Natural killer cell (primary cell): ENCODE results near the gene CEP76. TPM values are rescaled to one million over a fixed set of nuclear protein-coding genes. Genes with fewer than 3 reads are reported as not detected.

Experiments used
- ATAC-seq, 3 donors: fragments of 150-1000 bp in 2 of 3; fragments of 200-7000 bp in 1 of 3; cut with Tn5 transposase; 1 replicate in 1 of 3; 2 replicates in 2 of 3; pipeline ENCODE4 v1.10.0; 2021; ENCODE audit warnings: mild to moderate bottlenecking in 2 of 3, moderate library complexity in 2 of 3
- DNase-seq, 2 donors: peaks; one replicate each; pipeline versions ENCODE4 v3.0.0 to v3.0.0-alpha.2; 2013 to 2021; ENCODE audit warnings: mixed read lengths in 1 of 2
- H3K27ac ChIP-seq: one replicate; pipeline ENCODE4 v1.5.1; 2013; ENCODE audit warnings: mild to moderate bottlenecking, low read length
- H3K27me3 ChIP-seq: one replicate; pipeline ENCODE4 v1.6.1; 2013; ENCODE audit warnings: low read length; ENCODE audit not compliant: control insufficient read depth, insufficient read depth
- H3K36me3 ChIP-seq: one replicate; pipeline ENCODE4 v1.6.1; 2013; ENCODE audit warnings: low read length; ENCODE audit not compliant: control insufficient read depth, insufficient read depth
- H3K4me1 ChIP-seq: one replicate; pipeline ENCODE4 v1.6.1; 2013; ENCODE audit warnings: low read length; ENCODE audit not compliant: control insufficient read depth, insufficient read depth
- H3K4me3 ChIP-seq: one replicate; pipeline ENCODE4 v1.5.1; 2013; ENCODE audit warnings: low read length
- H3K9me3 ChIP-seq: one replicate; pipeline ENCODE4 v1.6.1; 2013; ENCODE audit warnings: low read length; ENCODE audit not compliant: control insufficient read depth, insufficient read depth
- H3K27ac Mint-ChIP-seq, 2 donors: one replicate each; pipeline ENCODE4 v1.8.0; 2022; ENCODE audit warnings: mild to moderate bottlenecking in 2 of 2, mixed read lengths in 2 of 2, moderate library complexity in 1 of 2
- H3K27me3 Mint-ChIP-seq, 2 donors: one replicate each; pipeline ENCODE4 v1.8.0; 2022; ENCODE audit warnings: low read depth in 2 of 2, mixed read lengths in 2 of 2
- H3K36me3 Mint-ChIP-seq: one replicate; pipeline ENCODE4 v1.8.0; 2022; ENCODE audit warnings: mixed read lengths
- H3K4me1 Mint-ChIP-seq, 2 donors: one replicate each; pipeline ENCODE4 v1.8.0; 2022; ENCODE audit warnings: mixed read lengths in 2 of 2
- H3K4me3 Mint-ChIP-seq: one replicate; pipeline ENCODE4 v1.8.0; 2022; ENCODE audit warnings: mild to moderate bottlenecking, moderate library complexity, mixed read lengths
- H3K9me3 Mint-ChIP-seq, 2 donors: one replicate each; pipeline ENCODE4 v1.8.0; 2022; ENCODE audit warnings: mixed read lengths in 2 of 2
- WGBS: methylation state at CpG from one replicate; pipeline ENCODE4 v1.1.7; 2013; ENCODE audit warnings: missing lambda C conversion rate; ENCODE audit not compliant: insufficient coverage; 5-methylcytosine and 5-hydroxymethylcytosine counted together
- intact Hi-C: fragments of 100-400 bp; cut with micrococcal nuclease; formaldehyde crosslinking; loops from one replicate; pipeline ENCODE4 v1.14.2; 2022
- total RNA-seq, 4 donors: library from RNA; stranded (reverse); fragments of 120-200 nt in 1 of 4; gene quantifications; one replicate each; pipeline versions ENCODE4 v1.2.3 to v1.2.4, GENCODE V29; 2013 to 2022
- TF ChIP-seq, protein P1 (sequence below): fragments of 200-600 bp; IDR thresholded peaks from one replicate; pipeline ENCODE4 v1.8.0; 2022; ENCODE audit warnings: antibody characterized with exemption

The CEP76 gene
- total RNA-seq, 3 donors from 2014 or later (not counting 1 experiment from before 2014, with no cell fraction given): 6.4 to 9.8 (median 8.8) TPM

DNA sequence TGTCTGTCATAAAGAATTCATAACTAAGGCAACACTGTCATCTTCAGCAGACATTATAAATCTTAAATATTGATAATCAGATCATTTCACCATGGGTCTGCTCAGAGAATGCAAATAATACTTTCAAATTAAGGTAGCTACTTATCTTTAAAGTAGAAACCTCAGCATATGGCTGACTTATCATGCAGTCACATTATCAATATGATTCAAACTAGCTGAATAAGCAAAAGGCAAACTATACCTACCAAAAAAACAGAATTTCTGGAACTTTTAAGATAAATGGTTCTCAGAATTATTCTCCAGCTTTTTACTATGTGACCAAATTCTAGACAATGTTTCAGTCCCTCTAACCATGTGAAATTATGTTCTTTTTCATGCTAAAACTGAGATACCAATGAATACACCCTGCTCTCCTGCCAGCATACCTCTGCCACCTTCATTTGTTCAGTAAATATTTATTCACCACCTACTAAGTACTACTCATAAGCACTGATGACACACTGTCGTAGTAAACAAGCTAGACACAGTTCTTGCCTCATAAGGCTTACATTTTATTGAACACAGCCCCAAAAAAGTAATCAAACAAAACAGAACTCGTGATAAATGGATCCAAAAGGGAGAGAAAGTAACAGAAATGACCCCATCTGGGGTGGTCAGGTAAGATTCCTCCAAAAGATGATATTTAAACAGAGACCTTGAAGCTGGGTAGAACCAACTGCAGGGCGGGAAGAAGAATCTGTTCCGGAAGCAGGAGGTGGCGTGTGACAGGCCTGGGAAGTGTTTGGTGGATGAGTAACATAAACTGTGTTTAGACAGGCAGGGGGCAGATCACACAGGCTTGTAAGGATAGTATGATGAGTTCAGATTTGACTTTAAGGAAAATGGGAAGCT lies 62.3 kb downstream of the CEP76 start:
- no peak overlapping the region for H3K4me3 Mint-ChIP-seq
- Histone ChIP-seq H3K4me3 (no peak overlapping the region), H3K9me3 (no peaks in the 10 kb centered on the region), H3K4me1 (no peaks in the 10 kb centered on the region), H3K27ac (no peak overlapping the region), H3K36me3 (no peaks in the 10 kb centered on the region), H3K27me3 (no peaks in the 10 kb centered on the region)
- no peaks in the 10 kb centered on the region for H3K9me3 Mint-ChIP-seq
- ATAC-seq: no peak
- intact Hi-C loops: no loop called here
- H3K4me1 Mint-ChIP-seq: peaks cover 0 to 5% of the 10 kb centered on the region in 2 donors
- WGBS: 80% methylated on average over 5 of the region's 5 CpGs
- H3K27ac Mint-ChIP-seq: no peak overlapping the region
- H3K27me3 Mint-ChIP-seq: peaks cover 0 to 10% of the 10 kb centered on the region in 2 donors
- no peak for DNase-seq
- TF ChIP-seq, protein P1, sequence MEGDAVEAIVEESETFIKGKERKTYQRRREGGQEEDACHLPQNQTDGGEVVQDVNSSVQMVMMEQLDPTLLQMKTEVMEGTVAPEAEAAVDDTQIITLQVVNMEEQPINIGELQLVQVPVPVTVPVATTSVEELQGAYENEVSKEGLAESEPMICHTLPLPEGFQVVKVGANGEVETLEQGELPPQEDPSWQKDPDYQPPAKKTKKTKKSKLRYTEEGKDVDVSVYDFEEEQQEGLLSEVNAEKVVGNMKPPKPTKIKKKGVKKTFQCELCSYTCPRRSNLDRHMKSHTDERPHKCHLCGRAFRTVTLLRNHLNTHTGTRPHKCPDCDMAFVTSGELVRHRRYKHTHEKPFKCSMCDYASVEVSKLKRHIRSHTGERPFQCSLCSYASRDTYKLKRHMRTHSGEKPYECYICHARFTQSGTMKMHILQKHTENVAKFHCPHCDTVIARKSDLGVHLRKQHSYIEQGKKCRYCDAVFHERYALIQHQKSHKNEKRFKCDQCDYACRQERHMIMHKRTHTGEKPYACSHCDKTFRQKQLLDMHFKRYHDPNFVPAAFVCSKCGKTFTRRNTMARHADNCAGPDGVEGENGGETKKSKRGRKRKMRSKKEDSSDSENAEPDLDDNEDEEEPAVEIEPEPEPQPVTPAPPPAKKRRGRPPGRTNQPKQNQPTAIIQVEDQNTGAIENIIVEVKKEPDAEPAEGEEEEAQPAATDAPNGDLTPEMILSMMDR: no peak
- no peaks in the 10 kb centered on the region for H3K36me3 Mint-ChIP-seq

DNA sequence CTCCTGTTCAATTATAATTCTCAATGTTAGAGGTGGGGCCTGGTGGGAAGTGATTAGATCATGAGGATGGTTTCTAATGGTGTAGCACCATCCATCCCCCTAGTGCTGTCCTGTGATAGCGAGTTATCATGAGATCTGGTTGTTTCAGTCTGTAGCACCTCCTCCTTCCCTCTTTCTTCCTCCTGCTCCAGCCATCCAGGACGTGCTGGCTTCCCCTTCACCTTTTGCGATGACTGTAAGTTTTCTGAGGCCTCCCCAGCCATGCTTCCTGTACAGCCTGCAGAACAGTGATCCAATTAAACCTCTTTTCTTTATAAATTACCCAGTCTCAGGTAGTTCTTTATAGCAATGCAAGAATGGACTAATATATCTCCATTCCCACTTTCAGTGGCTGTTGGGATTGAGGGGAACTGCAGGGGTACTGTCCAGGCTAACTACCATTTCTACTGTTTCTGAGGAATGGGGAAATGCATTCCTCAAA lies 63.8 kb downstream of the CEP76 start:
- intact Hi-C loops: no loop called here
- Mint-ChIP-seq H3K27ac (no peak overlapping the region), H3K36me3 (no peaks in the 10 kb centered on the region), H3K9me3 (no peaks in the 10 kb centered on the region), H3K27me3 (peaks cover 0 to 10% of the 10 kb centered on the region in 2 donors), H3K4me1 (peaks cover 0 to 5% of the 10 kb centered on the region in 2 donors), H3K4me3 (no peak overlapping the region)
- DNase-seq (no peak), ATAC-seq (no peak)
- no peak overlapping the region for H3K27ac ChIP-seq
- no peaks in the 10 kb centered on the region for H3K27me3 ChIP-seq
- TF ChIP-seq, protein P1: no peak
- WGBS: 80% methylated on average over 3 of the region's 3 CpGs
- H3K36me3 ChIP-seq: no peaks in the 10 kb centered on the region
- no peaks in the 10 kb centered on the region for H3K4me1 ChIP-seq
- H3K9me3 ChIP-seq: no peaks in the 10 kb centered on the region
- H3K4me3 ChIP-seq: no peak overlapping the region

DNA sequence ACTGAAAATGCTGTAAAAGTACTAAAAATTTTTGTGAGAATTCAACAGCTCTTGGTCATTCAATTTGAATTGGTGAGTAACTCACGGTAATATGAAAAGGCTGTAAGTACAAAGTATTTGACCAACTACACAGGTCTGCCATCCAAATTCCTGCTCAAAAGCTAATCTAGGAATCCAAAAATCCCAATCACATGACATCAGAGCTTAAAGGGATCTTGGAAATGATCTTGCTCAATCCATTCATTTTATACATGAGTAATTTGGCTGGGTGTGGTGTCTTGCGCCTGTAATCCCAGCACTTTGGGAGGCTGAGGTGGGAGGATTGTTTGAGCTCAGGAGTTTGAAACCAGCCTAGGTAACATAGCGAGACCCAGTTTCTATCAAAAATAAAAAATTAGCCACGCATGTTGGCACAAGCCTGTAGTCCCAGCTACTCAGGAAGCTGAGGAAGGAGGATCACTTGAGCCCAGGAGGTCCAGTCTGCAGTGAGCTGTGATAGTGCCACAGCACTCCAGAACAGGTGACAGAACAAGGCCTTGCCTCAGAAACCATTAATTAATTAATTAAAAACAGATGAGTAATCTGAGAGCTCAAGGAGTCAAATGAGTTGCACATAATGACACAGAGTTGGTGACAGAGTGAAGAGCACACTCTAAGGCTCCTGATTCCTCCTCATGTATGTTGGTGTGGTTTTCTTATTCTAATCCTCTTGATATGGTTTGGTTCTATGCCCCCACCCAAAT lies 64.5 kb downstream of the CEP76 start:
- Mint-ChIP-seq H3K4me1 (peaks cover 0 to 5% of the 10 kb centered on the region in 2 donors), H3K4me3 (no peak overlapping the region), H3K9me3 (no peaks in the 10 kb centered on the region), H3K36me3 (no peaks in the 10 kb centered on the region), H3K27ac (no peak overlapping the region), H3K27me3 (peaks cover 0 to 10% of the 10 kb centered on the region in 2 donors)
- TF ChIP-seq, protein P1: no peak
- no peak for ATAC-seq
- no peaks in the 10 kb centered on the region for H3K27me3 ChIP-seq
- DNase-seq: no peak
- WGBS: 100% methylated on average over 3 of the region's 4 CpGs
- intact Hi-C loops: no loop called here
- no peaks in the 10 kb centered on the region for H3K4me1 ChIP-seq
- H3K36me3 ChIP-seq: no peaks in the 10 kb centered on the region
- H3K9me3 ChIP-seq: no peaks in the 10 kb centered on the region
- no peak overlapping the region for H3K27ac ChIP-seq
- no peak overlapping the region for H3K4me3 ChIP-seq
